GM18498 (cell line): ENCODE data around the gene PPIL4.

ENCODE experiments used
- ATAC-seq: cut with Tn5 transposase; IDR thresholded peaks from one replicate; pipeline ENCODE4 v1.9.1; 2021; ENCODE audit warnings: mild to moderate bottlenecking, moderate library complexity; ENCODE audit not compliant: unreplicated experiment

Gene PPIL4

GRCh38 chr6:149484733-149485700 lies 60.8 kb downstream of the PPIL4 start, which contains the start of gene ZC3H12D:
Gene ZC3H12D (minus strand): TSS chr6:149485014. CDS start chr6:149474543, 10,471 bp downstream.
- ATAC-seq, result peak; percentile 50

DNA sequence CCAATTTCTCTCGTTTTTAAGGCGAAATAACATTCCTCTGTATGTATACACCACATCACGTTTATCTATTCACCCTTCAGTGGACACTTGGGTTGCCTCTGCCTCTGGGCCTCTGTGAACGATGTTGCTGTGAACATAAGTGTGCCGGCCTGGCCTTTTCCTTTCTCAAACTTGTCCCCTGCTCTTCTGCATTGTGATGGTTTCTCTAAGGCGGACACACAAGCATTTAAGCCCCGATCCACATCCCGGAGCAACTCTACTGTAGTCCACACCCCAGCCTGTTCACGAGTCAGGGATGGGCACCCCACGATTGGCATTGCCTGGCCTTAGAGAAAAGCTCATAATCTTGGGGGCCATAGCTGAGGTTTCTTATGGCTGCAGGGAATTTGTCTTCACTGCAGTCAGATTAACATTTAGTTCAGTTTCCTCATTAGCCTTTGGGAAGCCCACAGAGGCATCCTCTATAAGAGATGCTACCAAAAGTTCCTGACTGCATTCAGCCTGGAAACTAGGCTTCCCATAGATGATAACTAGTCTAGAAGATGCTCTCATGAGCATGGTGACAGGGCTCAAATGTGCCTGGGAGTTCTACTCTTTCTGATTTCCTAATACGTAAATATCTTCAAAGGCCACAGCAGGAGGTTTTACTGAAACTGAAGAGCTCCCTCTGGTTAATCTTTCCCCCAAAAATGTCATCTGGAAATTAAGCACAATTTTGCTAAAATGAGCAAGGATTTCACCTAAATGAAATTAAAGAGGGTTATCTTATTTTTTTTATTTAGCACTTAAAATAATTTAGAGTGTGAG lies 61.8 kb downstream of the PPIL4 start:
- no peak for ATAC-seq

- no peak for ATAC-seq
These were observed 62.5 kb downstream of the PPIL4 start for GRCh38 chr6:149483334-149483725.

DNA sequence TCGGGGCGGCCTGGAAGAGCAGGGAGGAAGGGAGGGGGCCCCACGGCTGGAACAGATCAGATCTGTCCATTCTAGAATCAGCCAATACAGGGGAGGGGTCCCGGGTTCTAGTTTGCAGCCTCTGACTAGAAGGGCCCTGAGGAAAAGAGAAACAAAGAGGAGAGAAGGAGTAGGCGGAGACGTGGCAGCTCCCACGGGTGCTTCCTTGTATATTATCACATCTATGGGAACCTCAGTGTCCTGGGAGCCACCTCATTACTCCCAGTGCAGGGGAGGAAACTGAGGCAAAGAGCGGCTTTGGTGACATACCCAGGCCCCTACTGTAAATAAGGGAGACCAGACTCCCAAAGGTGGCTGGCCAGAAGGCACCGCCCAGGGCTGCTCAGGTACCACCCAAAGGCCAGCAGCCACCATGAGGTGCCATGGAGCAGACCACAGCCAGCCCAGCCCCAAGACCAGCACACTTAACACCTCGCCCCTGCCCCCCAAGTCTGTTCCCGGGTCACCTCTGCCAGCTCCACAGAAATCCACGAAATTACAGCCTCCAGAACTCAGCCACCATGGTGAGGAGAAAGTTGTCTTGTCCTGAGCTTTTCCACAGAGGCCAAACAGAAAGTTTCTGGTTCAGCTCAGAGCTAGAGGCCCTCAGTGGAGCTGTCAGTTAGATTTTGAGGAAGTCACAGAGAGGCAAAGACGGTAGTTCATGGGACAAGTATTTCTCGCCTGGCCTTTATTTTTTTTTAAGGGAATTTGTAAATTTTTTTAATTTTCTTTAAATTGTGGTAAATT lies 63.1 kb downstream of the PPIL4 start:
- ATAC-seq, result peak; percentile 19

DNA sequence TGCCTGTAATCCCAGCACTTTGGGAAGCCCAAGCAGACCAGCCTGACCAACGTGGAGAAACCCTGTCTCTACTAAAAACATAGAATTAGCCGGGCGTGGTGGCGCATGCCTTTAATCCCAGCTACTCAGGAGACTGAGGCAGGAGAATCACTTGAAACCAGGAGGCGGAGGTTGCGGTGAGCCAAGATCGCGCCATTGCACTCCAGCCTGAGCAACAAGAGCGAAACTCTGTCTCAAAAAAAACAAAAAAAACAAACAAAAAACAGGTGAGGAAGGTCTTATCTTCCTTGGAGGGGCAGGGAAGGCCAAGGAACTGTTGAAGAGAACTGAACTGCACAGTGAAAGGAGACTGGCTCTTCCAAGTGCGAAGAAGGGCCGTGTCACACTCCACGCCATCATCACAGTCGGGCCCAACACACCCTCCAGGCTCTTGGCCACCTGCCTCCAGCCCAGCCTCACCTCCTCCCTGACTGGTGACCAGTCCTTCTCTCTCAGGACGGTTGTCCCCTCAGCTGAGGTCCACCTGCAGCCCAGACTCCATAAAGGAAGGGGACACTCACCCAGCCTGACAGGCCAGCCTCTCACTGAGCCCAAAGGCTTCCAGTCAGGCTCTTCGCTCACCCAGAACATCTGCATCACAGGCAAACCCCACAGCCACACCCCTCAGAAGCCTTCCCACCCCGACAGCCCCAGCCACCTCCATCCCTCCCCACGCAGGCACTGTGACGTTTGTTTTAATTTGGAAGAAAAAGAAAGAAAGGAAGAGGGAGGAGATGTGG lies 65.2 kb downstream of the PPIL4 start:
- no peak for ATAC-seq

DNA sequence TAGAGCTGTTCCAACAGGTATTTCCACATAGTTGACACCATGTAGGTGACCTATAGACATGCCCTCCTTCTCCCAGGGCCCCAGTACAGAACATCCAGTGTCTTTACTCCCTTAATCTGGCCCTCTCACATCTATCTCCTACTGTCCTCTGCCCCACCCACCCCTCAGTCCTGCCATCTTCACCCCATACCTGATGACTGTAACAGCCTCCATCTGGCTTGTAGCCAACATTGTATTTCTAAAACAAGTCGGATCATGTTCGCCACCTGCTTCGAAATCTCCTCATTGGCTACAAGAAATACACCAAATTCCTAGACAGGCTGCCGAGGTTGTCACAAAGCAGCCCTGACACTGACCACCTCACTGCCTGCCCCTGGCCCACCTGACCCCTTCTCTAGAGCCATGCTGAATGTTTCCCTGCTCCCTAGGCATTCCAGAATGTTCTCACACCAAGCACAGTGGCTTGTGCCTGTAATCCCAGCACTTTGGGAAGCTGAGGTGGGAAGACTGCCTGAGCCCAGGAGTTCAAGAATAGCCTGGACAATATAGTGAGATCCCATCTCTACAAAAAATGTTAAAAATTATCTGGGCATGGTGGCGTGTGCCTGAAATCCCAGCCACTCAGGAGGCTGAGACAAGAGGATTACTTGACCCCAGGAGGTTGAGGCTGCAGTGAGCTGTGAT lies 67.1 kb downstream of the PPIL4 start:
- ATAC-seq, result no peak

DNA sequence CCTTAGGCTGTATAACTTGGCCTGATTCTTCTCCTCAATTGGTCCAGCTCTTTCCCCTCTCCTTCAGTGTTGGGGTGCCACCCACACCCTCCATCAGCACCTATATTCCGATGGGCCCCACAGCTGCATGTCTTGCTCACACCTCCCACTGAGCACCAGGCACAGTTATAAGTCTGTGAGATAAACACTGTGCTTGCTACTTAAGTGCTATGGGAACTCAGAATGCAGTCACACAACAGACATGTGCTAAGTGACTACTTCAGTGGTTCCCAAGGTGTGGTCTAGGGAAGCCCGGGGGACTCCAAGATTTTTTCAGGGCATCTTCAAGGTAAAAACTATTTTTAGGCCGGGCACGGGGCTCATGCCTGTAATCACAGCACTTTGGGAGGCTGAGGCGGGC lies 68.3 kb downstream of the PPIL4 start:
- ATAC-seq, result no peak

GRCh38 chr6:149476789-149477455 lies 68.9 kb downstream of the PPIL4 start:
- no peak for ATAC-seq

- peak; percentile 46 for ATAC-seq
These were observed 71.5 kb downstream of the PPIL4 start for GRCh38 chr6:149474108-149474935.

GRCh38 chr6:149473080-149474052 lies 72.5 kb downstream of the PPIL4 start:
- no peak for ATAC-seq

DNA sequence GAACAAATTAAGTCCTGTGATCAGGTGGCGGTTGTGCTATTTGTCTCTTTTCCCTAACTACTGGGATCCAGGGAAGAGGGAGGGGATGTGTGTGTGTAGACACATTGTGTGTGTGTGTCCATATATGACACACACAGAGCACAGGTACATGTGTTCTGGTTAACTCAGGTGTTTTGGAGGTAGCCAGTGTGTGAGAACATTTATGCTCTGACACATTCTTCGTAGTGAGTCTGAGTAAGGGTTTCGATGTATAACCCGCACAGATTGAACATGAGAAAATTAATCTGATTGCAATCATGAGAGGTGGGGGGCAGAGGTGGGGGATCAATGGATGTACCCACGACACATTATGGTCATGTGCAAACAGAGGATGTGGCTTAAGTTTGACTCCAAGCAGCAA lies 73.6 kb downstream of the PPIL4 start:
- ATAC-seq, result no peak

DNA sequence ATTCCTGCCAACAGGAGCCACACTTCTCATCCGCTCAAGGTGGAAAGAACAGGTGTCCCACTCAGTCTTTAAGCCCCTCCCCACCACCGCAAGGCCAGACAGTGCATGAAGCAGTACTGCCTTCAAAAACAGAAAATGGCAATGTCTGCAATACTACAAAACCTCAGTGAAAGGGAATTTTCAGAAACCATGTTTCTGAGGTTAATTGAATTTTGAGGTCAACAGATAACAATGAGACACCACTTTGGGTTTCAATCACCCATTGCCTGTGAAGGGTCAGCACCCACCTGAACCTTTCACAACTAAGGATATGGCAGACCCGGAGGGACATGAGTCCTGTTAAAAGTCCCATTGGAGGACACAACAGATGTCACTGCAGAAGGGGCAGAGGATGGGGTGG lies 74.0 kb downstream of the PPIL4 start:
- no peak for ATAC-seq

- ATAC-seq, result no peak
These were observed 74.9 kb downstream of the PPIL4 start for GRCh38 chr6:149470948-149471347.

DNA sequence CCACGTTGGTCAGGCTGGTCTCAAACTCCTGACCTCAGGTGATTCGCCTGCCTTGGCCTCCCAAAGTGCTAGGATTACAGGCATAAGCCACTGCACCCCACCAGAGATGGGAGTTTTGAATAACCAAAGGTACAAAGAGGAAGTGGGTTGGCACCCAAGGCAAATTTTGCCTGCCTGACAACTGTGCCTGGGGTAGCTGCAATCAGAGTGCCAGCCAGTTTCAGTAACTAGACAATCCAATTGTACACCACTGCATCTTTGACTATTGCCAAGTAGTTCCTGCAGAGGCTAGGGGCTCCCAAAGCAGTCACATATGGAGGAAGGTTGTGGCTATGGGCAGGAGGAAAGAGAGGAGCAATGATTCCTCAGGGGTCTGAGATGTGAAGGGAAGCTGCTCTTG lies 77.7 kb downstream of the PPIL4 start:
- peak; percentile 31 for ATAC-seq

GRCh38 chr6:149467265-149467664 lies 78.6 kb downstream of the PPIL4 start:
- no peak for ATAC-seq

- ATAC-seq, result no peak
These were observed 81.4 kb downstream of the PPIL4 start for GRCh38 chr6:149464411-149464810.

- no peak for ATAC-seq
These were observed 82.1 kb downstream of the PPIL4 start for GRCh38 chr6:149463781-149464180.
